CD4-positive, alpha-beta T cell treated with Interleukin-17A for 4 hours (primary cell): ENCODE data around the gene SYNDIG1.
"Not testable (repeated sequence)": the region's sequence is repeated elsewhere in the genome, so short reads cannot be mapped to it uniquely, and the experiment has no call there.

ENCODE experiments used
- DNase-seq: peaks from one replicate; pipeline ENCODE4 v3.0.0-alpha.2; 2020; ENCODE audit warnings: mixed read lengths

Gene SYNDIG1

GRCh38 chr20:24616258-24617079 lies 147.0 kb downstream of the SYNDIG1 start:
- DNase-seq, result no peak

GRCh38 chr20:24617080-24617432 lies 147.6 kb downstream of the SYNDIG1 start:
- no peak for DNase-seq

GRCh38 chr20:24617757-24618450 lies 148.5 kb downstream of the SYNDIG1 start:
- no peak for DNase-seq

GRCh38 chr20:24618739-24619138 lies 149.3 kb downstream of the SYNDIG1 start:
- DNase-seq, result no peak

GRCh38 chr20:24619212-24619611 lies 149.8 kb downstream of the SYNDIG1 start:
- no peak for DNase-seq

GRCh38 chr20:24620937-24621519 lies 151.6 kb downstream of the SYNDIG1 start:
- DNase-seq, result no peak

- DNase-seq, result no peak
Measured at GRCh38 chr20:24622856-24623255, 153.4 kb downstream of the SYNDIG1 start.

- not testable (repeated sequence) for DNase-seq
Measured at GRCh38 chr20:24626141-24626540, 156.7 kb downstream of the SYNDIG1 start.

GRCh38 chr20:24627291-24627690 lies 157.9 kb downstream of the SYNDIG1 start:
- no peak for DNase-seq

GRCh38 chr20:24627926-24628325 lies 158.5 kb downstream of the SYNDIG1 start:
- no peak for DNase-seq

- DNase-seq, result no peak
Measured at GRCh38 chr20:24628985-24629384, 159.6 kb downstream of the SYNDIG1 start.

- no peak for DNase-seq
Measured at GRCh38 chr20:24629668-24630067, 160.2 kb downstream of the SYNDIG1 start.

GRCh38 chr20:24630486-24631172 lies 161.2 kb downstream of the SYNDIG1 start:
- no peak for DNase-seq

GRCh38 chr20:24631173-24631505 lies 161.7 kb downstream of the SYNDIG1 start:
- no peak for DNase-seq

GRCh38 chr20:24632581-24632980 lies 163.2 kb downstream of the SYNDIG1 start:
- no peak for DNase-seq

- no peak for DNase-seq
Measured at GRCh38 chr20:24633026-24633425, 163.6 kb downstream of the SYNDIG1 start.

- no peak for DNase-seq
Measured at GRCh38 chr20:24633521-24633920, 164.1 kb downstream of the SYNDIG1 start.

- no peak for DNase-seq
Measured at GRCh38 chr20:24634855-24635254, 165.4 kb downstream of the SYNDIG1 start.

- DNase-seq, result no peak
Measured at GRCh38 chr20:24636626-24637025, 167.2 kb downstream of the SYNDIG1 start.

GRCh38 chr20:24637087-24637486 lies 167.7 kb downstream of the SYNDIG1 start:
- DNase-seq, result no peak

GRCh38 chr20:24637941-24638340 lies 168.5 kb downstream of the SYNDIG1 start:
- DNase-seq, result no peak

GRCh38 chr20:24638591-24639548 lies 169.4 kb downstream of the SYNDIG1 start:
- no peak for DNase-seq
